ENCODE data around the gene SDC4. TPM values are rescaled to one million over a fixed set of nuclear protein-coding genes. Genes with fewer than 3 reads are reported as not detected.

Gene SDC4
- total and polyA plus RNA-seq, 9 of the 15 experiments (the other 6 are each of a cell fraction or from before 2014, with no cell fraction given), result 2.1 to 10.7 (median 6.3) TPM

GRCh38 chr20:45338121-45339030, 9.8 kb downstream of the SDC4 start:
- Histone ChIP-seq H3K9me3 (replicated peaks; ENCODE audit: control insufficient read depth, insufficient read depth, low read depth, low read length) (no peaks in the 10 kb centered on the region), H4K20me1 (replicated peaks; ENCODE audit: control insufficient read depth, insufficient read depth, low read length) (0 out of 2 replicates have a peak, but pooled peaks cover 6% of the 10 kb centered on the region), H3K79me2 (ENCODE audit: control insufficient read depth, insufficient read depth, low read length) (peaks cover 6% of the 10 kb centered on the region; the same call in 1 of the 3 replicates), H3K9ac (ENCODE audit: insufficient read depth in 1 of 2, low read depth in 2 of 2, low read length in 2 of 2) (peak overlapping the region; percentile 41 to 83; a peak in 2 of 4 replicates), H3K4me3 (no peak overlapping the region), H3K4me2 (ENCODE audit: insufficient read depth, low read length) (peak overlapping the region; percentile 67), H3K27me3 (ENCODE audit: control insufficient read depth in 2 of 2, insufficient read depth in 2 of 2, low read length in 2 of 2) (no peaks in the 10 kb centered on the region), H3K9me1 (ENCODE audit: control insufficient read depth, insufficient read depth, low read length) (no peaks in the 10 kb centered on the region), H3K4me1 (replicated peaks in 1 of 2; ENCODE audit: control insufficient read depth in 2 of 2, insufficient read depth in 2 of 2, low read length in 2 of 2) (peaks cover 60 to 61% of the 10 kb centered on the region in 2 experiments), H3K36me3 (ENCODE audit: control insufficient read depth, insufficient read depth, low read length) (peaks cover 9% of the 10 kb centered on the region; the same call in 1 of the 3 replicates), H2AFZ (ENCODE audit: low read depth, low read length) (peak overlapping the region; percentile 61), H3K27ac (ENCODE audit: extremely low read depth, low read depth, low read length) (peak overlapping the region; percentile 58)
- BruUV-seq (replicated peaks), result no TSS peak
- DNase-seq (ENCODE audit: extremely low read depth in 1 of 4, low spot score in 3 of 4) (no peak), FAIRE-seq (no peak), ATAC-seq (no peak)
- ChIA-PET CTCF (ENCODE audit: low intra/inter-chr PET ratio) (no interaction called here), POLR2A (interaction anchor here (0.6 to 4.1 kb wide), 4 partner anchors 9 to 31 kb away, joined by 3 to 32 read pairs (median 4); partner anchors contain the start of gene SDC4)
- in situ Hi-C loops (cut with MboI), result no loop called here
- 68% methylated on average over 11 of the region's 11 CpGs for WGBS (ENCODE audit: insufficient coverage, low coverage, missing lambda C conversion rate)
- TF ChIP-seq RUNX1 (IDR thresholded peaks at IDR 0.05; ENCODE audit: low read depth) (0 out of 2 replicates have a peak, but pooled peaks have one; percentile 22), RBFOX2 (IDR thresholded peaks at IDR 0.05; ENCODE audit: low read depth, low read length) (0 out of 2 replicates have a peak, but pooled peaks have one; percentile 20), MYC (IDR thresholded peaks at IDR 0.05; ENCODE audit: low read depth, low read length) (0 out of 2 replicates have a peak, but pooled peaks have one; percentile 0), MYC (CRISPR knock-in tag; IDR thresholded peaks at IDR 0.05; ENCODE audit: borderline replicate concordance, low read depth) (no peak), NFE2 (IDR thresholded peaks at IDR 0.05; ENCODE audit: low read depth) (no peak), FOSL1 (tag; conservative IDR thresholded peaks at IDR 0.05) (no peak), ZNF318 (IDR thresholded peaks at IDR 0.05; ENCODE audit: borderline replicate concordance in 1 of 2, low read depth in 1 of 2) (no peak), POLR2G (IDR thresholded peaks at IDR 0.05; ENCODE audit: low read depth, low read length) (no peak)
- intact Hi-C loops (cut with micrococcal nuclease), result no loop called here

Data from K562 (cell line).